ENCODE measurements around the gene ZNF800. TPM values are rescaled to one million over a fixed set of nuclear protein-coding genes. Genes with fewer than 3 reads are reported as not detected.

ZNF800 gene
- total and polyA plus RNA-seq, 7 donors: 4.1 to 33.6 (median 26.6) TPM

GRCh38 chr7:127338122-127338521 is 54.4 kb downstream of the ZNF800 start:
- Histone ChIP-seq H3K4me1 (no peaks in the 10 kb centered on the region), H3K4me3 (no peak overlapping the region), H3K27ac (no peak overlapping the region), H3K36me3 (ENCODE audit: insufficient read depth in 1 of 2, low read depth in 1 of 2) (no peaks in the 10 kb centered on the region), H3K9me3 (no peaks in the 10 kb centered on the region), H3K27me3 (ENCODE audit: insufficient read depth in 3 of 3, low read length in 2 of 3) (no peaks in the 10 kb centered on the region)
- intact Hi-C loops (cut with DNase I): no loop called here
- ATAC-seq: no peak
- no peak for TF ChIP-seq CTCF (IDR thresholded peaks at IDR 0.05)
- WGBS, 3 donors: 61 to 81% (median 69%) methylated on average over 1 of the region's 1 CpG
- DNase-seq: no peak

- 66 to 80% (median 72%) methylated on average over 5 of the region's 5 CpGs for WGBS, 3 donors
- ATAC-seq (no peak), DNase-seq (no peak)
- Histone ChIP-seq H3K9me3 (no peaks in the 10 kb centered on the region), H3K4me3 (no peak overlapping the region), H3K27ac (no peak overlapping the region), H3K27me3 (ENCODE audit: insufficient read depth in 3 of 3, low read length in 2 of 3) (no peaks in the 10 kb centered on the region), H3K36me3 (ENCODE audit: insufficient read depth in 1 of 2, low read depth in 1 of 2) (no peaks in the 10 kb centered on the region), H3K4me1 (no peaks in the 10 kb centered on the region)
- intact Hi-C loops (cut with DNase I): no loop called here
- TF ChIP-seq CTCF (IDR thresholded peaks at IDR 0.05): no peak
Measured at GRCh38 chr7:127337581-127337980, 54.9 kb downstream of the ZNF800 start.

GRCh38 chr7:127336458-127336857 is 56.0 kb downstream of the ZNF800 start:
- WGBS, 3 donors: 31 to 55% (median 36%) methylated on average over 2 of the region's 2 CpGs

GRCh38 chr7:127332880-127333279 is 59.6 kb downstream of the ZNF800 start:
- Histone ChIP-seq H3K4me3 (no peak overlapping the region), H3K27ac (no peak overlapping the region), H3K36me3 (ENCODE audit: insufficient read depth in 1 of 2, low read depth in 1 of 2) (no peaks in the 10 kb centered on the region), H3K9me3 (no peaks in the 10 kb centered on the region), H3K27me3 (ENCODE audit: insufficient read depth in 3 of 3, low read length in 2 of 3) (no peaks in the 10 kb centered on the region), H3K4me1 (no peaks in the 10 kb centered on the region)
- intact Hi-C loops (cut with DNase I): no loop called here
- DNase-seq (no peak), ATAC-seq (no peak)
- no peak for TF ChIP-seq CTCF (IDR thresholded peaks at IDR 0.05)
- 83 to 85% (median 84%) methylated on average over 2 of the region's 2 CpGs for WGBS, 3 donors

More at GRCh38 chr7:127336458-127336857, 56.0 kb downstream of the ZNF800 start:
- Histone ChIP-seq H3K4me3 (no peak overlapping the region), H3K27ac (no peak overlapping the region), H3K4me1 (no peaks in the 10 kb centered on the region), H3K9me3 (no peaks in the 10 kb centered on the region), H3K27me3 (ENCODE audit: insufficient read depth in 3 of 3, low read length in 2 of 3) (no peaks in the 10 kb centered on the region), H3K36me3 (ENCODE audit: insufficient read depth in 1 of 2, low read depth in 1 of 2) (no peaks in the 10 kb centered on the region)
- DNase-seq (no peak), ATAC-seq (no peak)
- intact Hi-C loops (cut with DNase I): no loop called here
- TF ChIP-seq CTCF (IDR thresholded peaks at IDR 0.05): no peak

GRCh38 chr7:127330070-127330469 is 62.4 kb downstream of the ZNF800 start:
- Histone ChIP-seq H3K27me3 (ENCODE audit: insufficient read depth in 3 of 3, low read length in 2 of 3) (no peaks in the 10 kb centered on the region), H3K27ac (no peak overlapping the region), H3K9me3 (no peaks in the 10 kb centered on the region), H3K36me3 (ENCODE audit: insufficient read depth in 1 of 2, low read depth in 1 of 2) (no peaks in the 10 kb centered on the region), H3K4me1 (no peaks in the 10 kb centered on the region), H3K4me3 (no peak overlapping the region)
- DNase-seq (no peak), ATAC-seq (no peak)
- intact Hi-C loops (cut with DNase I): no loop called here
- no peak for TF ChIP-seq CTCF (IDR thresholded peaks at IDR 0.05)
- WGBS, 3 donors: 81 to 91% (median 91%) methylated on average over 1 of the region's 1 CpG

All from psoas muscle (tissue), 8 donors.